Left lung (tissue), 10 donors: Measurements from ENCODE around the gene CHAT. TPM values are rescaled to one million over a fixed set of nuclear protein-coding genes. Genes with fewer than 3 reads are reported as not detected.

ENCODE experiments used
- ATAC-seq: fragments of 200-7000 bp; cut with Tn5 transposase; one replicate; pipeline ENCODE4 v1.9.1; 2020; ENCODE audit warnings: moderate library complexity
- DNase-seq, 4 donors: peaks; one replicate each; pipeline ENCODE4 v3.0.0-alpha.2; 2013 to 2020
- H3K27ac ChIP-seq, 2 donors: fragments of 200-600 bp; sonication (generic) in 1 of 2; one replicate each; pipeline versions ENCODE4 v1.5.0 to v1.8.0; 2020 to 2021
- H3K27me3 ChIP-seq, 2 donors: fragments of 200-600 bp; sonication (generic) in 1 of 2; one replicate each; pipeline versions ENCODE4 v1.5.0 to v1.8.0; 2020 to 2021
- H3K36me3 ChIP-seq, 2 donors: fragments of 200-600 bp; sonication (generic) in 1 of 2; one replicate each; pipeline versions ENCODE4 v1.5.0 to v1.8.0; 2020 to 2021
- H3K4me1 ChIP-seq, 2 donors: fragments of 200-600 bp; one replicate each; pipeline ENCODE4 v1.8.0; 2021
- H3K4me3 ChIP-seq, 2 donors: fragments of 200-600 bp; sonication (generic) in 1 of 2; one replicate each; pipeline versions ENCODE4 v1.5.0 to v1.8.0; 2020 to 2021; ENCODE audit warnings: mild to moderate bottlenecking in 1 of 2
- H3K9me3 ChIP-seq, 2 donors: fragments of 200-600 bp; sonication (generic) in 1 of 2; one replicate each; pipeline versions ENCODE4 v1.5.0 to v1.8.0; 2020 to 2021
- intact Hi-C, 2 donors: fragments of 100-400 bp; cut with DNase I; formaldehyde crosslinking; loops; one replicate each; pipeline versions ENCODE4 v1.11.2 to v1.14.2; 2022
- polyA plus RNA-seq, 6 donors: library from polyadenylated mRNA; unstranded; fragments of 120-200 nt; gene quantifications; one replicate each; pipeline ENCODE4 v1.2.1, GENCODE V29; 2013; ENCODE audit not compliant: insufficient read length in 6 of 6
- total RNA-seq, 2 donors: library from RNA; stranded (reverse); fragmentation: NEBNext Ultra II Directional; extraction: Animal tissue kit (Norgen Biotek cat#: 25700); gene quantifications; one replicate each; pipeline ENCODE4 v1.2.1, GENCODE V29; 2021
- TF ChIP-seq, protein P1 (sequence below), 2 donors: fragments of 200-600 bp; sonication (generic) in 1 of 2; IDR thresholded peaks; one replicate each; pipeline versions ENCODE4 v1.5.0 to v1.8.0; 2021; ENCODE audit warnings: antibody characterized with exemption in 2 of 2
- donor health status: DM: no; HTN: yes; CAD: no.
- donor health status: DM: no; HTN: no; CAD: no.

CHAT gene
- total and polyA plus RNA-seq, 8 donors = not detected

DNA sequence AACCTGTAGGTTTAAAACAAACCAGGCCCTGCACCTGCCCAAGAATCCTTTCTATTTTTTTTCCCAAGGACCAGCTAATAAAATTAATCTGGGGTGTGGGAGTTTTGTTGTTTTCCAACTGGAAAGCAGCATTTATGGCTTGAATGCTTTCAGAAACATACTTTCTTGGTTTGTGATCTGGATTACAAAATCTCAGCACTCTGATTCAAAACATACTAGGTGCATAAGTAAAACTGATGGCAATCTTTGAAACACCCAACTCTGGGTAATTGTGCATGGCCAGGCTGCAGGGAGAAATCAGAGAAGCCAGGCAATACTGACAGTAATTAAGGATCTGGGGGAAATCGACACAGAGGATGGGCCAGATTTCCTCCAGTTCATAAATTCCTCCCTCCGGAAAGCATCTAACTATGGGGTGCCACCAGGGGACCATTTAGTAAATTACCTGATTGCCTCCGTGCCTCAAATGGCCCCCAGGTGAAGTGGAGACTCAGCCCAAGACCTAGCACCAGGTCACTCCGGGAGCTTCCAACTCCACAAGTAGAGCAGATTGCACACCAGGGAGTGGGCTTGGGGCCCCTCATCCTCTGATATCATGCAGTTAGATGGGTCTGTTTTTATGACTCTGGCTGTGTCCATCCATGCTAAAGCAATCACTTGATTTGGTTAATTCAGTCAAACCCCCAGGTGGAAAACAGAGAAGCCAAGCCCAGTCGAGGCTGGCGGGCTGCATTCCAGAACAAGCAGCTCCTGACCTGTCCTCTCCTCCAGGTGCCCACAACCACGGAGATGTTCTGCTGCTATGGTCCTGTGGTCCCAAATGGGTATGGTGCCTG lies 50.4 kb downstream of the CHAT start:
- DNase-seq (no peak), ATAC-seq (no peak)
- TF ChIP-seq, protein P1, sequence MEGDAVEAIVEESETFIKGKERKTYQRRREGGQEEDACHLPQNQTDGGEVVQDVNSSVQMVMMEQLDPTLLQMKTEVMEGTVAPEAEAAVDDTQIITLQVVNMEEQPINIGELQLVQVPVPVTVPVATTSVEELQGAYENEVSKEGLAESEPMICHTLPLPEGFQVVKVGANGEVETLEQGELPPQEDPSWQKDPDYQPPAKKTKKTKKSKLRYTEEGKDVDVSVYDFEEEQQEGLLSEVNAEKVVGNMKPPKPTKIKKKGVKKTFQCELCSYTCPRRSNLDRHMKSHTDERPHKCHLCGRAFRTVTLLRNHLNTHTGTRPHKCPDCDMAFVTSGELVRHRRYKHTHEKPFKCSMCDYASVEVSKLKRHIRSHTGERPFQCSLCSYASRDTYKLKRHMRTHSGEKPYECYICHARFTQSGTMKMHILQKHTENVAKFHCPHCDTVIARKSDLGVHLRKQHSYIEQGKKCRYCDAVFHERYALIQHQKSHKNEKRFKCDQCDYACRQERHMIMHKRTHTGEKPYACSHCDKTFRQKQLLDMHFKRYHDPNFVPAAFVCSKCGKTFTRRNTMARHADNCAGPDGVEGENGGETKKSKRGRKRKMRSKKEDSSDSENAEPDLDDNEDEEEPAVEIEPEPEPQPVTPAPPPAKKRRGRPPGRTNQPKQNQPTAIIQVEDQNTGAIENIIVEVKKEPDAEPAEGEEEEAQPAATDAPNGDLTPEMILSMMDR (IDR thresholded peaks at IDR 0.05) = no peak
- H3K4me3 ChIP-seq = no peak overlapping the region
- H3K27ac ChIP-seq = no peak overlapping the region
- H3K4me1 ChIP-seq = no peaks in the 10 kb centered on the region
- intact Hi-C loops = no loop called here
- H3K27me3 ChIP-seq = peaks cover 0 to 21% of the 10 kb centered on the region in 2 donors
- no peaks in the 10 kb centered on the region for H3K36me3 ChIP-seq
- H3K9me3 ChIP-seq = peaks cover 0 to 12% of the 10 kb centered on the region in 2 donors

DNA sequence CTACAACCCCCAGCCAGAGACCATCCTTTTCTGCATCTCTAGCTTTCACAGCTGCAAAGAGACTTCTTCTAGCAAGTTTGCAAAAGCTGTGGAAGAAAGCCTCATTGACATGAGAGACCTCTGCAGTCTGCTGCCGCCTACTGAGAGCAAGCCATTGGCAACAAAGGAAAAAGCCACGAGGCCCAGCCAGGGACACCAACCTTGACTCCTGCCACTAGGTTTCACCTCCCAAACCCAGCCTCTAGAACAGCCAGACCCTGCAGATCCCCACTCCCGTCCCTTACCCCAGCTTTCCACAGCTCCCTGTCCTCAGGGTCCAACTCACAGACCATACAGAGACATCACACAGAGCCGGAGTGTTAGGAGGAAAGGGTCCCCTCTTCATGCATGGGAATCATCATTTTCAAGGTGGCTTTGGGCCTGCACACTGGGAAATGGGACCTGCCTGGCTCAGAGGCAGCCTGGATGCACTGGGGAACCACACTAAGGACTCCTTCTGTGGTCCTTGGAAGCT lies 51.1 kb downstream of the CHAT start:
- intact Hi-C loops = no loop called here
- Histone ChIP-seq H3K36me3 (no peaks in the 10 kb centered on the region), H3K27me3 (peaks cover 0 to 21% of the 10 kb centered on the region in 2 donors), H3K4me1 (no peaks in the 10 kb centered on the region), H3K4me3 (no peak overlapping the region), H3K27ac (no peak overlapping the region), H3K9me3 (peaks cover 0 to 6% of the 10 kb centered on the region in 2 donors)
- no peak for ATAC-seq
- TF ChIP-seq, protein P1 (IDR thresholded peaks at IDR 0.05) = no peak
- no peak for DNase-seq

DNA sequence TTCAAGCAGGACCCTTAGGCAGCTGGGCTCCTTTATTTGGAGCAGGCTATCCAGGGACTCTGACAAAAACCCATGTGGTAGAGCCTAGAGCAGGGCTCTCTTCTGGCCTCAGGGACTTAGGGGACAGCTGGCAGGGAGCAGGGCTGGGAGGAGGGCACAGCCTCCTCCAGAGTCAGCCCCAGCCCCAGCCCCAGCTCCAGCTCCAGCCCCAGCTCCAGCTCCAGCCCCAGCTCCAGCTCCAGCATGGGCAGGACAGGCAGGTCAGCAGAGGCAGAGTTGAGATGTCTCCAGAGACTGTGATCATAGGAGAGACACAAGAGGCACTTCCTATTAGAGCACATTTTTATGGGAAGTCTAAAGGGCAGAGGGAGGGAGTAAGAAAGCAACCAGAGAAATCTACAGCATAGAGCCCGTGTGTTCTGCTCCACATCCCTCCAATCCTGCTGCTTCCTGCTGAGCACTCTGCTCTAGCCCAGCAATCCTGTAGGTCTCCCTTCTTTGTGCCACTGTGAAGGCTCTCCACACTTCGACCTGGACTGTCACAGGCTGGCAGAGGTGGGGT lies 52.3 kb downstream of the CHAT start:
- no peak overlapping the region for H3K27ac ChIP-seq
- H3K4me3 ChIP-seq = no peak overlapping the region
- no peaks in the 10 kb centered on the region for H3K4me1 ChIP-seq
- intact Hi-C loops = no loop called here
- TF ChIP-seq, protein P1 (IDR thresholded peaks at IDR 0.05) = no peak
- H3K27me3 ChIP-seq = peaks cover 0 to 21% of the 10 kb centered on the region in 2 donors
- DNase-seq (no peak), ATAC-seq (no peak)
- H3K9me3 ChIP-seq = no peaks in the 10 kb centered on the region
- no peaks in the 10 kb centered on the region for H3K36me3 ChIP-seq

DNA sequence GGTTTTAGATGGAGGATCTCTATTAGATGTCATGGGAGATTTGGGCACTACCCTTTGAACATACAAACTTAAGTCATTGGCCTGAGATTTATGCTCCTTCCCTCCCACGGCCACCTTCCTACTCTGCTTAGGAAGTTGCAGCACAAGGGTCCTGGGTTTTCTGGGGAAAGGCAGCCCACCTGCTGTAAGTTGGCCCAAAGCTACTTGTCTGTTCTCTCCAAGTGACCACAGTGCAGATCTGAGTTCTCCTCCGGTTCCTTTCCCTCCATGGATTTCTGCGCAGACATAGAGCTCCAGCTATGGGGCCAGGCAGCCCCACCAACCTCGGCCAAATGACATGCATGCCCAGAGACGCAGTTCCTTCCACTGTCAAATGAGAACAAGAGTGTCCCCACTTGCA lies 52.8 kb downstream of the CHAT start:
- H3K4me3 ChIP-seq = no peak overlapping the region
- H3K9me3 ChIP-seq = no peaks in the 10 kb centered on the region
- TF ChIP-seq, protein P1 (IDR thresholded peaks at IDR 0.05) = no peak
- intact Hi-C loops = no loop called here
- DNase-seq (no peak), ATAC-seq (no peak)
- H3K4me1 ChIP-seq = no peaks in the 10 kb centered on the region
- no peaks in the 10 kb centered on the region for H3K36me3 ChIP-seq
- H3K27me3 ChIP-seq = peaks cover 0 to 21% of the 10 kb centered on the region in 2 donors
- no peak overlapping the region for H3K27ac ChIP-seq

DNA sequence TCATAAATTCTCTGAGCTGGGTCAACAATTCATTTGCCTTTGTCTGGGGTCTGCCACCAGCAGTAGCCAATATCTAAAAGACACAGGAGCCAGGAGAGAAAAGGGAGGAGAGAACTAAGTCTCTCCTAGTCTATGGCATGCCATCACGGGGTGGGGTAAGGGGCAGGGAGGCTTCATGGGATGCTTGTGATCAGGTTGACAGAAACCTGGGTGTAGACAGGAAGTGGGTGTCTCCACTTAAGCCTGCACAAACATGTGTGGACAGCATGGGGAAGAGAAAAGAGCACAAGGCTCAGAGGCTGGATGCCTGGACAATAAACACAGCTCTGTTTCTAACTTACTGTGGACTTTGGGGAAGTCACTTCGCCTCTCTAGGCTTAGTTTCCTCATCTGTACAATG lies 54.2 kb downstream of the CHAT start:
- no peak overlapping the region for H3K27ac ChIP-seq
- no peaks in the 10 kb centered on the region for H3K4me1 ChIP-seq
- H3K4me3 ChIP-seq = no peak overlapping the region
- ATAC-seq (no peak), DNase-seq (no peak)
- TF ChIP-seq, protein P1 (IDR thresholded peaks at IDR 0.05) = no peak
- H3K27me3 ChIP-seq = peaks cover 0 to 21% of the 10 kb centered on the region in 2 donors
- intact Hi-C loops = no loop called here
- H3K36me3 ChIP-seq = no peaks in the 10 kb centered on the region
- H3K9me3 ChIP-seq = no peaks in the 10 kb centered on the region
